ENCODE data around the gene FBXO36. TPM values are rescaled to one million over a fixed set of nuclear protein-coding genes. Genes with fewer than 3 reads are reported as not detected.

Gene FBXO36
- total RNA-seq, 1 experiment from 2014 or later = 3.0 TPM

DNA sequence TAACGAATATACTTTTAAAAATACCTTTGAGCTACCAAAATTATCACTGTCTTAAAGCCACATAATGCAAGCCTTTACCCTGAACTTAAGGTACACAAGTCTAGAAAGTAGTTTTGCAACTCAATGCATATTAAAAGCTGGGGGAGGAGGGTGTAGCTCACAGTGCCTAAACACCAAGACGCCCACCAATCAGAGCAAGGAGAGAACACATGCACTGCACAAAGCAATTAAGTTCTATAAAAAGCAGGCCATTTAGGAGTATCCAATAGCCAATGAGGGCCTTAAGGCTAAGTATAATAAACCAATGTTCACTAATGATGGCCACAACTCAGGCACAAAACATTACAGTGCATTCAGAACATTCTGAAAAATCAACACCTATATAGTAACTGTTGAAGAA is 16.7 kb upstream of the FBXO36 start:
- H3K56ac ChIP-seq (ENCODE audit: insufficient read length, low read depth, low read length) = no peak overlapping the region
- peak overlapping the region in 1 of 3 experiments; percentile 10; a peak in 1 of 7 replicates for H3K27ac Mint-ChIP-seq
- no peak overlapping the region for H3T11ph ChIP-seq (ENCODE audit: low read length)
- H3K79me1 ChIP-seq (ENCODE audit: insufficient read depth, low read depth, low read length, poor library complexity, severe bottlenecking) = no peaks in the 10 kb centered on the region
- H3K4me1 Mint-ChIP-seq = peaks cover 12 to 20% of the 10 kb centered on the region in 2 experiments
- no peaks in the 10 kb centered on the region for H4K20me1 ChIP-seq (ENCODE audit: control insufficient read depth, insufficient read depth, insufficient read length)
- H3K79me2 ChIP-seq (ENCODE audit: insufficient read depth, low read length) = peaks cover 15% of the 10 kb centered on the region; the same call in 1 of the 2 replicates
- H3K36me3 Mint-ChIP-seq (ENCODE audit: insufficient read depth in 1 of 3, low read depth in 3 of 3) = peaks cover 0 to 31% (median 10%) of the 10 kb centered on the region in 3 experiments; a peak in 5 of 7 replicates
- H2BK20ac ChIP-seq (ENCODE audit: low read depth, low read length, poor library complexity, severe bottlenecking) = no peak overlapping the region
- no peak for DNase-seq
- no peak overlapping the region for H2BK12ac ChIP-seq (ENCODE audit: insufficient read length, low read depth, low read length)
- H3K14ac ChIP-seq (ENCODE audit: insufficient read depth, low read length) = no peak overlapping the region
- H2BK15ac ChIP-seq (ENCODE audit: low read depth, low read length) = no peak overlapping the region
- no peak overlapping the region for H2AFZ ChIP-seq (ENCODE audit: low read length)
- no peak overlapping the region for H4K8ac ChIP-seq (replicated peaks; ENCODE audit: insufficient read length, low read depth, low read length)
- no peak overlapping the region for H3K23ac ChIP-seq (ENCODE audit: insufficient read length, low read depth, low read length)
- no peaks in the 10 kb centered on the region for H3K9me3 Mint-ChIP-seq
- no peak overlapping the region for H2AK5ac ChIP-seq (ENCODE audit: insufficient read length, low read length)
- no peak overlapping the region for H3K4me3 Mint-ChIP-seq
- no peak overlapping the region for H3K27ac ChIP-seq (ENCODE audit: insufficient read length, low read depth, low read length)
- H2BK5ac ChIP-seq (ENCODE audit: insufficient read length, low read length) = no peak overlapping the region
- H3K18ac ChIP-seq (ENCODE audit: insufficient read length, low read depth, low read length) = no peak overlapping the region
- H3K9me3 ChIP-seq (ENCODE audit: control insufficient read depth, low read depth, low read length) = no peaks in the 10 kb centered on the region
- H3K27me3 Mint-ChIP-seq (ENCODE audit: low read depth) = no peaks in the 10 kb centered on the region
- TF ChIP-seq, protein P1, sequence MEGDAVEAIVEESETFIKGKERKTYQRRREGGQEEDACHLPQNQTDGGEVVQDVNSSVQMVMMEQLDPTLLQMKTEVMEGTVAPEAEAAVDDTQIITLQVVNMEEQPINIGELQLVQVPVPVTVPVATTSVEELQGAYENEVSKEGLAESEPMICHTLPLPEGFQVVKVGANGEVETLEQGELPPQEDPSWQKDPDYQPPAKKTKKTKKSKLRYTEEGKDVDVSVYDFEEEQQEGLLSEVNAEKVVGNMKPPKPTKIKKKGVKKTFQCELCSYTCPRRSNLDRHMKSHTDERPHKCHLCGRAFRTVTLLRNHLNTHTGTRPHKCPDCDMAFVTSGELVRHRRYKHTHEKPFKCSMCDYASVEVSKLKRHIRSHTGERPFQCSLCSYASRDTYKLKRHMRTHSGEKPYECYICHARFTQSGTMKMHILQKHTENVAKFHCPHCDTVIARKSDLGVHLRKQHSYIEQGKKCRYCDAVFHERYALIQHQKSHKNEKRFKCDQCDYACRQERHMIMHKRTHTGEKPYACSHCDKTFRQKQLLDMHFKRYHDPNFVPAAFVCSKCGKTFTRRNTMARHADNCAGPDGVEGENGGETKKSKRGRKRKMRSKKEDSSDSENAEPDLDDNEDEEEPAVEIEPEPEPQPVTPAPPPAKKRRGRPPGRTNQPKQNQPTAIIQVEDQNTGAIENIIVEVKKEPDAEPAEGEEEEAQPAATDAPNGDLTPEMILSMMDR (conservative IDR thresholded peaks at IDR 0.05) = no peak
- no peaks in the 10 kb centered on the region for H3K27me3 ChIP-seq (ENCODE audit: insufficient read depth, low read length)
- no peak overlapping the region for H3K4ac ChIP-seq (ENCODE audit: low read depth, low read length)
- no peak overlapping the region for H4K91ac ChIP-seq (ENCODE audit: insufficient read length, low read depth, low read length)
- no peak overlapping the region for H2BK120ac ChIP-seq (ENCODE audit: low read depth, low read length, poor library complexity, severe bottlenecking)
- no peak overlapping the region for H3K9ac ChIP-seq (ENCODE audit: extremely low read depth, insufficient read length, low read length)
- H4K5ac ChIP-seq (ENCODE audit: insufficient read length, low read depth, low read length) = no peak overlapping the region
- no peaks in the 10 kb centered on the region for H3K23me2 ChIP-seq (ENCODE audit: insufficient read length, low read depth, low read length, poor library complexity, severe bottlenecking)
- no peak overlapping the region for H3K4me2 ChIP-seq (ENCODE audit: insufficient read depth, insufficient read length, low read length)
- H3K4me1 ChIP-seq (ENCODE audit: insufficient read depth, low read length) = no peaks in the 10 kb centered on the region
- no CpG with 5 or more reads among the region's 2 CpGs for WGBS (ENCODE audit: extremely low coverage, insufficient read length, low lambda C conversion rate)

All from H9 (cell line).